AG04449 (cell line): ENCODE results near the gene KCNH1.

Experiments used
- CTCF ChIA-PET: fragments of 350-600 bp; formaldehyde crosslinking; extraction: SDS; loops from one replicate; lab custom pipeline; 2021; ENCODE audit warnings: antibody characterized with exemption; lab: Yijun Ruan, JAX
- POLR2A ChIA-PET: fragments of 400-600, 350-600 bp; formaldehyde crosslinking; extraction: SDS; loops from one replicate; lab custom pipeline; 2020; ENCODE audit warnings: antibody characterized with exemption, inconsistent platforms; lab: Yijun Ruan, JAX
- DNase-seq: peaks from one replicate; pipeline ENCODE4 v3.0.0-alpha.2; 2010; ENCODE audit warnings: low read depth, low spot score
- H3K4me3 ChIP-seq: 2 replicates; pipeline ENCODE4 v1.5.1; 2011; ENCODE audit warnings: low read depth, mild to moderate bottlenecking, control low read depth, low read length
- TF ChIP-seq, protein P1 (sequence below): IDR thresholded peaks from one replicate; pipeline ENCODE4 v1.5.1; 2011; ENCODE audit warnings: mild to moderate bottlenecking, moderate library complexity, low read length, control low read depth, inconsistent platforms; ENCODE audit not compliant: insufficient read depth; ENCODE audit errors: missing control alignments

KCNH1 gene

DNA sequence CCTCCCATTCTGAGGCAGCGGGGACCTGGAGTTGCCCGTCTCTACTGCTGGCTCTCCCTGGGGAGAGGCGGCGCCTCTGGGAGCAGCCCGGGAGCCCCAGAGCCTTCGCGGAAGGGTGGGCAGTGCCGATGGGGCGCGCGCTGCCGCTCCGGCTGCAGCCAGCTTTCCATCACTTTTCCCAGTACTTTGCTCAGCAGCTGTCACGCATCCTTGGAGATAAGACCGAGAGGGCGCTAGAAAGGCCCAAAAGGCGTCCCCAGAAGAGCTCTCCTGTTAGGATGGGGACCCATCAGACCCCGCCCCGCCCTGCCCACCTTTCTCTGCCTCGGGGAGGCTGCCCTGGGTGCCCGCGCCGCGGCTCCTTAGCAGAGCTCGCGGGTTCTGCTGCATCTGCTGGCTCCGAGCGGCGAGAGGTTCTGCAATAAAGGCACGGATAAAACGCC is 534 bp downstream of the KCNH1 start:
- peak overlapping the region; percentile 66 for H3K4me3 ChIP-seq
- POLR2A ChIA-PET, result interaction anchor here (1.2 to 1.6 kb wide), 3 partner anchors 11 to 759 kb away, joined by 4 to 11 read pairs (median 9); no protein-coding TSS in a partner anchor
- TF ChIP-seq, protein P1, sequence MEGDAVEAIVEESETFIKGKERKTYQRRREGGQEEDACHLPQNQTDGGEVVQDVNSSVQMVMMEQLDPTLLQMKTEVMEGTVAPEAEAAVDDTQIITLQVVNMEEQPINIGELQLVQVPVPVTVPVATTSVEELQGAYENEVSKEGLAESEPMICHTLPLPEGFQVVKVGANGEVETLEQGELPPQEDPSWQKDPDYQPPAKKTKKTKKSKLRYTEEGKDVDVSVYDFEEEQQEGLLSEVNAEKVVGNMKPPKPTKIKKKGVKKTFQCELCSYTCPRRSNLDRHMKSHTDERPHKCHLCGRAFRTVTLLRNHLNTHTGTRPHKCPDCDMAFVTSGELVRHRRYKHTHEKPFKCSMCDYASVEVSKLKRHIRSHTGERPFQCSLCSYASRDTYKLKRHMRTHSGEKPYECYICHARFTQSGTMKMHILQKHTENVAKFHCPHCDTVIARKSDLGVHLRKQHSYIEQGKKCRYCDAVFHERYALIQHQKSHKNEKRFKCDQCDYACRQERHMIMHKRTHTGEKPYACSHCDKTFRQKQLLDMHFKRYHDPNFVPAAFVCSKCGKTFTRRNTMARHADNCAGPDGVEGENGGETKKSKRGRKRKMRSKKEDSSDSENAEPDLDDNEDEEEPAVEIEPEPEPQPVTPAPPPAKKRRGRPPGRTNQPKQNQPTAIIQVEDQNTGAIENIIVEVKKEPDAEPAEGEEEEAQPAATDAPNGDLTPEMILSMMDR, result no peak
- DNase-seq, result no peak
- CTCF ChIA-PET, result interaction anchor here (0.8 to 13.0 kb wide), 57 partner anchors 10 to 759 kb away, joined by 3 to 403 read pairs (median 6); no protein-coding TSS in a partner anchor

DNA sequence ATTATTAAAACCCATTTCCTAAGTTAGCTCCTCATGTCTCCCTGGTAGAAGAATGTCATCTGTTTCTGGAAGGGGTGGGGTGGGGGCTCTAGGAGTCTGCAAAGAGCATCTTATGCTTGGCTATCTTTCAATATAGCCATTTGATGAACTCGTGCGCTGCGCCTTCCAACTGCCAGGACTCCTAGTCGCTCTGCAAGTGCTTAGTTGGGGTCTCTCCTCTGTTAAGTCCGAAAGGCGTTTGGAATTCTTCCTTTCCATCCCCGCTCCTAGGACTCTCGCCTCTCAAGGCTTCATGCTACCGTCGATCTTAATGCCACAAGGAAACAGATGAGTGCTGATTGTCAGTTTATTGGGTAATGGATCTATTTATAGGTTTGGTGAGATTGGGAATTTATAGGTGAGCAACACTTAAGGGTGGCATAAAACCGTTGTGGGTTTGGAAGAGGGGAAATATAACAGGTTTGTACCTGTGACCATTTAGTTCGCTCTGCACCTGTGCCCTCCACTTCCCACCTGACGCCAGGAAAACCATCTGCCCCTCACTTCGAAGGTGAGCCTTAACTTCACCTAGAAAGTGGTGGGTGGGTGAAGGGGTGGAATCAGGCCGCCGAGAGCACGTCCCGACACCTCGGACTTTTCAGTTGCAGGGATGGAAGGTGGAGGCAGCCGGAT is 1.1 kb downstream of the KCNH1 start:
- peak overlapping the region; percentile 66 for H3K4me3 ChIP-seq
- TF ChIP-seq, protein P1, result no peak
- DNase-seq, result no peak
- ChIA-PET POLR2A (interaction anchor here (0.6 to 1.6 kb wide), 2 partner anchors 616 to 685 kb away, joined by 3 to 11 read pairs; no protein-coding TSS in a partner anchor), CTCF (interaction anchor here (0.8 to 13.0 kb wide), 32 partner anchors 9 to 758 kb away, joined by 3 to 403 read pairs (median 6); no protein-coding TSS in a partner anchor)

DNA sequence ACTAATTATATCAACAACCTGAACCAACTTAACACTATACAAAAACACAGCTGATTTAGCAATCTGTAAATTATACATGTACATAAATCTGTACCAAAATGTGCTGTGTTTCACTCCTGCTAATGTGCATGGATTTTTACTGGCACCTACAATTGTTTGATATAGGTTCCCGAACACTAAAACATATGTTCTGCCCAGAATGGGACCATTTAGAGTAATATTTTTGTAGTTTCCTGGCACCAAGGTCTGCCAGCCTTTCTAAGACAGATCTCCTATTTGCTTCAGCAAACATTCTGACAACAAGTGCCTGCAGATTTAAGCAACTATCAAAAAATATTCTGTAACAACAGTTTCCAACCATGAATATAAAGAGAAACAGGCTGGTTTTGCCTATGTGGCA is 4.2 kb downstream of the KCNH1 start:
- TF ChIP-seq, protein P1, result no peak
- CTCF ChIA-PET, result interaction anchor here (0.6 to 13.0 kb wide), 5 partner anchors 543 to 723 kb away, joined by 3 to 403 read pairs (median 4); no protein-coding TSS in a partner anchor
- no peak overlapping the region for H3K4me3 ChIP-seq
- POLR2A ChIA-PET, result no interaction called here
- no peak for DNase-seq

DNA sequence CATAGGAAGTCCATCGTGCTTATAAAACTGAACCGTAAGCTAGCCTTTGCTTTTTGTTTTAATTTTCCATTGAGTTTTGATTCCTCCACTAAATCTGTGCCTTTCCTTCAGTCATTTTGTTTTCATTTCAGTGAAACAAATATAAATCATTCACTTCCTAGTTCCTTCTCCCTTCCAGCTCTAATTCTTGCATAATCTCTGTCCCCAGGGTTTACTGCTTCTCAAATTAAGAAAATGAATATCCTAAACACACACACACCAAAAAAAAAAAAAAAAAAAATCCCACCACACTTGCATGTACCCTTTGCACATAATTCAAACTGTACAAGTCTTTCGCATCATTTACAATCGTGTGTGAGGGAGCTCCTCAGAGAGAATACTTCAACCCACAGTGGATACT is 6.8 kb downstream of the KCNH1 start:
- no peak overlapping the region for H3K4me3 ChIP-seq
- TF ChIP-seq, protein P1, result no peak
- ChIA-PET CTCF (interaction anchor here (1.0 to 2.4 kb wide), 6 partner anchors 9 to 720 kb away, joined by 3 to 10 read pairs (median 4); no protein-coding TSS in a partner anchor), POLR2A (no interaction called here)
- DNase-seq, result no peak

DNA sequence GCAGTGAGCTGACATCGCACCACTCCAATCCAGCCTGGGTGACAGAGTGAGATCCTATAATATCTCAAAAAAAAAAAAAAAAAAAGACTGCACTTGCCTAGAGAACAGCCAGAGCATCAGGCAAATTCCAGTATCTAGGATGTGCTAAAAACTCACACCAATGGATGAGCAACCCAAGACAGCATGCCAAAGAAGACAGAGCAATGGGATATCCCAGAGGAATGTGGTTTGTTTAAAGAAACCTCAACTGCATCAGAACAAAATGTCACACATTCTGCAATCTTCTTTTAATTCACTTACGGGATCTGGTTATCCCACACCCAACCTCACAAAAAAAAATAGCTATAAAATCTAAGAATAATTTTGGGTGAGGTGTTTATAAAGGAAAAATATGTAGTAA is 7.3 kb downstream of the KCNH1 start:
- CTCF ChIA-PET, result interaction anchor here (1.0 to 2.4 kb wide), 5 partner anchors 9 to 720 kb away, joined by 3 to 10 read pairs (median 6); no protein-coding TSS in a partner anchor
- POLR2A ChIA-PET, result no interaction called here
- DNase-seq, result no peak
- TF ChIP-seq, protein P1, result no peak
- H3K4me3 ChIP-seq, result no peak overlapping the region

DNA sequence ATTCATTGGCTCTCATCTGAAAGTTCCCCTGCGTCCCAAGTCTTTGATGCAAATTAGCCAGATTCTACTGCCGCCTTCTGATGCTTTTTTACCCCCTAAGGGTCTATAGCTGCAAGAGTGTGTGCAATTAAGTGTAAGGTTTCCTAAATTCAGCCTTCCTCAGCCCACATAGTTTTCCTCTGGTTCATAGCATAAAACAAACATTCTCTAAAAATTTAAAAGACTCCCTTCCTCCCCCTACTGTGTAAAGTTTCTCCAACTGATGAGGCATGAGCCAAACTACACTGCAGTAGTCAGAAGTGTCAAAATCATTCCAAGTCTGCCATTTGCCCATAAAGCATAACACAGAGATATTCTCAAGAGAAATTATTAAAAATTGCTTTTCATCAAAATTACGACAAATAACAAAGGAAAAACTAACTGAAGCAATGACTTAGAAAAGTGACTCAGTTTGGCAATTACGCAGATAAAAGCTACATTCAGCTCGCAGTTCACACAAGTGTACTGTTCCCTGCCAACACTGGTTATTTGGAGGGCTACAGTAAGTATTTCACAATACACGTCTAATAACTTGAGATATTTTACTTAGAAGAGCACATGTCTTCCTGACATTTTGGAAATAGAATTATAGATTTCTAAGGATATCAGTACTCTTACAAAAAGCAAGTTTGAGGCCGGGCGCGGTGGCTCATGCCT is 15.4 kb downstream of the KCNH1 start:
- CTCF ChIA-PET, result no interaction called here
- DNase-seq, result no peak

More for the DNA sequence above, 15.4 kb downstream of the KCNH1 start:
- POLR2A ChIA-PET, result no interaction called here
- no peak overlapping the region for H3K4me3 ChIP-seq
- TF ChIP-seq, protein P1, result no peak
